GF-D8 (cell line): ENCODE results near the gene AGBL1.
"Not testable (repeated sequence)": the region's sequence is repeated elsewhere in the genome, so short reads cannot be mapped to it uniquely, and the experiment has no call there.

Experiments
- DNase-seq: peaks from one replicate; lab custom pipeline; 2025; lab: John Stamatoyannopoulos, UW

The AGBL1 gene

GRCh38 chr15:86506401-86506800 lies 426.7 kb downstream of the AGBL1 start:
- no peak for DNase-seq

GRCh38 chr15:86515625-86516024 lies 436.0 kb downstream of the AGBL1 start:
- no peak for DNase-seq

- DNase-seq, result no peak
Observed at GRCh38 chr15:86522721-86523120, 443.1 kb downstream of the AGBL1 start.

GRCh38 chr15:86526938-86527690 lies 447.4 kb downstream of the AGBL1 start:
- DNase-seq, result no peak

GRCh38 chr15:86528094-86528493 lies 448.4 kb downstream of the AGBL1 start:
- DNase-seq, result not testable (repeated sequence)

- no peak for DNase-seq
Observed at GRCh38 chr15:86538141-86538540, 458.5 kb downstream of the AGBL1 start.

GRCh38 chr15:86540840-86541467 lies 461.3 kb downstream of the AGBL1 start:
- no peak for DNase-seq

- DNase-seq, result no peak
Observed at GRCh38 chr15:86541540-86541939, 461.9 kb downstream of the AGBL1 start.

GRCh38 chr15:86550075-86550474 lies 470.4 kb downstream of the AGBL1 start:
- no peak for DNase-seq

GRCh38 chr15:86553108-86553507 lies 473.4 kb downstream of the AGBL1 start:
- no peak for DNase-seq

GRCh38 chr15:86555098-86555497 lies 475.4 kb downstream of the AGBL1 start:
- no peak for DNase-seq

- no peak for DNase-seq
Observed at GRCh38 chr15:86555939-86556338, 476.3 kb downstream of the AGBL1 start.

- DNase-seq, result no peak
Observed at GRCh38 chr15:86556396-86557017, 476.8 kb downstream of the AGBL1 start.

- no peak for DNase-seq
Observed at GRCh38 chr15:86557018-86557550, 477.4 kb downstream of the AGBL1 start.

- no peak for DNase-seq
Observed at GRCh38 chr15:86558252-86558651, 478.6 kb downstream of the AGBL1 start.

GRCh38 chr15:86558686-86559085 lies 479.0 kb downstream of the AGBL1 start:
- no peak for DNase-seq

- DNase-seq, result no peak
Observed at GRCh38 chr15:86568378-86568777, 488.7 kb downstream of the AGBL1 start.

- DNase-seq, result no peak
Observed at GRCh38 chr15:86570738-86571137, 491.1 kb downstream of the AGBL1 start.

- DNase-seq, result no peak
Observed at GRCh38 chr15:86571873-86572272, 492.2 kb downstream of the AGBL1 start.

- DNase-seq, result no peak
Observed at GRCh38 chr15:86572368-86572841, 492.7 kb downstream of the AGBL1 start.

GRCh38 chr15:86573476-86573875 lies 493.8 kb downstream of the AGBL1 start:
- DNase-seq, result no peak

GRCh38 chr15:86588413-86588812 lies 508.7 kb downstream of the AGBL1 start:
- no peak for DNase-seq

GRCh38 chr15:86590461-86590860 lies 510.8 kb downstream of the AGBL1 start:
- DNase-seq, result no peak
